IMR-90 (cell line): Measurements from ENCODE around the gene RYR1. TPM values are rescaled to one million over a fixed set of nuclear protein-coding genes. Genes with fewer than 3 reads are reported as not detected.

ENCODE experiments used
- CEBPB ChIP-seq: IDR thresholded peaks from 2 replicates; pipeline ENCODE4 v1.6.1; 2012; ENCODE audit warnings: low read depth, low read length, improper control_type of control experiment
- ELK1 ChIP-seq: fragments of 150-350 bp; IDR thresholded peaks from 2 replicates; pipeline ENCODE4 v1.6.1; 2016; ENCODE audit warnings: low read depth, mild to moderate bottlenecking, low read length, moderate library complexity, borderline replicate concordance
- MAFK ChIP-seq: IDR thresholded peaks from 2 replicates; pipeline ENCODE4 v1.6.1; 2012; ENCODE audit warnings: low read depth, low read length, improper control_type of control experiment
- MAZ ChIP-seq: IDR thresholded peaks from 2 replicates; pipeline ENCODE4 v1.6.1; 2012; ENCODE audit warnings: low read depth, mild to moderate bottlenecking, low read length, improper control_type of control experiment, moderate library complexity, borderline replicate concordance
- MXI1 ChIP-seq: IDR thresholded peaks from 2 replicates; pipeline ENCODE4 v1.6.1; 2012; ENCODE audit warnings: low read depth, mild to moderate bottlenecking, low read length, moderate library complexity, borderline replicate concordance
- NFE2L2 ChIP-seq: fragments of 150-350 bp; IDR thresholded peaks from 2 replicates; pipeline ENCODE4 v1.6.1; 2016; ENCODE audit warnings: low read depth, mild to moderate bottlenecking, low read length
- POLR2A ChIP-seq: IDR thresholded peaks from 2 replicates; pipeline ENCODE4 v1.6.1; 2012; ENCODE audit warnings: mild to moderate bottlenecking, low read depth, low read length
- SMC3 ChIP-seq: fragments of 150-350 bp; IDR thresholded peaks from 2 replicates; pipeline ENCODE4 v1.6.1; 2016; ENCODE audit warnings: low read depth, mild to moderate bottlenecking, antibody characterized with exemption, low read length, moderate library complexity
- polyA plus RNA-seq, 3 experiments: library from polyadenylated mRNA; depleted of rRNA; stranded (reverse); fragments of >200 nt; gene quantifications; 2 replicates each; pipeline ENCODE4 v1.2.3, GENCODE V29; 2012; ENCODE audit warnings: low replicate concordance in 1 of 3
- total RNA-seq: library from RNA; depleted of rRNA; stranded (reverse); fragments of >200 nt; gene quantifications from 2 replicates; pipeline ENCODE4 v1.2.3, GENCODE V29; 2012

Gene RYR1
- total and polyA plus RNA-seq, 2 of the 4 experiments (the other 2 are of a cell fraction): not detected

- TF ChIP-seq ELK1 (no peak), NFE2L2 (no peak), MXI1 (no peak), POLR2A (no peak), MAZ (no peak), MAFK (no peak), SMC3 (no peak), CEBPB (no peak)
These were observed 127.6 kb downstream of the RYR1 start (continued) for GRCh38 chr19:38561053-38561606.
